AG04450 (cell line): Measurements from ENCODE around the gene CFAP77. TPM values are rescaled to one million over a fixed set of nuclear protein-coding genes. Genes with fewer than 3 reads are reported as not detected.
"Not testable (repeated sequence)": the region's sequence is repeated elsewhere in the genome, so short reads cannot be mapped to it uniquely, and the experiment has no call there.

Experiments
- CTCF ChIA-PET: fragments of 300-600, 350-600 bp; formaldehyde crosslinking; extraction: SDS; loops from one replicate; lab custom pipeline; 2022; ENCODE audit warnings: antibody characterized with exemption, inconsistent platforms; lab: Charles Lee
- POLR2A ChIA-PET: fragments of 350-600 bp; formaldehyde crosslinking; extraction: SDS; loops from one replicate; lab custom pipeline; 2021; ENCODE audit warnings: antibody characterized with exemption, inconsistent platforms; lab: Yijun Ruan, JAX
- DNase-seq: peaks from one replicate; pipeline ENCODE4 v3.0.0-alpha.2; 2011; ENCODE audit warnings: low read depth, low spot score
- H3K27ac ChIP-seq: one replicate; pipeline ENCODE4 v1.5.1; 2012; ENCODE audit warnings: low read depth, low read length, control low read depth
- H3K27me3 ChIP-seq: one replicate; pipeline ENCODE4 v1.6.0; 2012; ENCODE audit warnings: low read length; ENCODE audit not compliant: control insufficient read depth, insufficient read depth
- H3K4me3 ChIP-seq: 2 replicates; pipeline ENCODE4 v1.5.1; 2011; ENCODE audit warnings: mild to moderate bottlenecking, low read depth, low read length, control low read depth
- H3K9me3 ChIP-seq: 2 replicates; pipeline ENCODE4 v1.5.1; 2012; ENCODE audit warnings: low read length; ENCODE audit not compliant: control insufficient read depth, insufficient read depth
- CTCF ChIP-seq: IDR thresholded peaks from 2 replicates; pipeline ENCODE4 v1.5.1; 2011; ENCODE audit warnings: low read depth, low read length, control low read depth, inconsistent platforms
- polyA plus RNA-seq: library from polyadenylated mRNA; depleted of rRNA; stranded (reverse); fragments of >200 nt; gene quantifications from 2 replicates; pipeline ENCODE4 v1.2.3, GENCODE V29; 2011

The CFAP77 gene
- polyA plus RNA-seq, 1 experiment: not detected

- no peaks in the 10 kb centered on the region for H3K9me3 ChIP-seq
- no peak for DNase-seq
- no peak overlapping the region for H3K27ac ChIP-seq
- ChIA-PET POLR2A (no interaction called here), CTCF (interaction anchor here (0.6 kb wide), 1 partner anchor 77 kb away, joined by 5 read pairs; no protein-coding TSS in a partner anchor)
- no peak for TF ChIP-seq CTCF
- H3K27me3 ChIP-seq: peaks cover 8% of the 10 kb centered on the region
- H3K4me3 ChIP-seq: no peak overlapping the region
Measured at GRCh38 chr9:132367613-132368313, 42.2 kb upstream of the CFAP77 start.

GRCh38 chr9:132369421-132369820 lies 40.6 kb upstream of the CFAP77 start:
- CTCF ChIA-PET: no interaction called here
- POLR2A ChIA-PET: no interaction called here
- no peak overlapping the region for H3K27ac ChIP-seq
- DNase-seq: no peak
- H3K27me3 ChIP-seq: peaks cover 8% of the 10 kb centered on the region
- no peaks in the 10 kb centered on the region for H3K9me3 ChIP-seq
- no peak for TF ChIP-seq CTCF
- no peak overlapping the region for H3K4me3 ChIP-seq

- Histone ChIP-seq H3K27me3 (peaks cover 8% of the 10 kb centered on the region), H3K9me3 (no peaks in the 10 kb centered on the region), H3K4me3 (no peak overlapping the region), H3K27ac (no peak overlapping the region)
- POLR2A ChIA-PET: no interaction called here
- CTCF ChIA-PET: no interaction called here
- no peak for TF ChIP-seq CTCF
- no peak for DNase-seq
Measured at GRCh38 chr9:132370592-132370991, 39.4 kb upstream of the CFAP77 start.

GRCh38 chr9:132372177-132373095 lies 37.6 kb upstream of the CFAP77 start:
- H3K4me3 ChIP-seq: no peak overlapping the region
- peaks cover 8% of the 10 kb centered on the region for H3K27me3 ChIP-seq
- no peak for TF ChIP-seq CTCF
- no peaks in the 10 kb centered on the region for H3K9me3 ChIP-seq
- POLR2A ChIA-PET: no interaction called here
- DNase-seq: no peak
- no peak overlapping the region for H3K27ac ChIP-seq
- CTCF ChIA-PET: no interaction called here

- H3K27ac ChIP-seq, H3K4me3 ChIP-seq, CTCF ChIA-PET, H3K27me3 ChIP-seq, DNase-seq, POLR2A ChIA-PET, H3K9me3 ChIP-seq: not testable (repeated sequence)
Measured at GRCh38 chr9:132377769-132378168, 32.2 kb upstream of the CFAP77 start.

- CTCF ChIA-PET, H3K4me3 ChIP-seq, DNase-seq, H3K27me3 ChIP-seq, H3K9me3 ChIP-seq, H3K27ac ChIP-seq, POLR2A ChIA-PET: not testable (repeated sequence)
Measured at GRCh38 chr9:132378416-132378815, 31.6 kb upstream of the CFAP77 start.
